Measurements from ENCODE around the gene ARMC3.
"Not testable (repeated sequence)": the region's sequence is repeated elsewhere in the genome, so short reads cannot be mapped to it uniquely, and the experiment has no call there.

Gene ARMC3

DNA sequence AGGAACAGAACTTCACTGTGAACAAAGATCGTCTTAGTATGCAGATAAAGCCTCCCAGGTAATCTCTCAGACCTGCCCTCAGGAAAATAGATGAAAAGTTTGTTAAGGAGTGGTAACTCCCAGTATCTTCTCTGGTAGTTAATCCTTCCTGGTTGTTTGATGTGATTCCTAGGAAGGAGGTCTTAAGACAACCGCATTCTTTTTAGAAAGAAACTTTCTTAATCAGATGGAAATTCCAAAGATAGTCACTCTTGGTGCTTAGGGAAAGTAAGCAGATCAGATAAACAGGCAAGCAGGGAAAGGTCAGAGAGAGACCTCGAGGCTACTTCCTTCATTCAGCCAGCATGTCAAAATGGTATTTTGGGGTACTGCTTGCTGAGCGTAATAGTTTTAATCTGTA is 30.5 kb upstream of the ARMC3 start:
- no peak for DNase-seq
- Histone ChIP-seq H3K9me3 (no peaks in the 10 kb centered on the region), H3K4me1 (no peaks in the 10 kb centered on the region; the same call in 1 of the 2 replicates), H3K4me3 (ENCODE audit: low read depth, low read length) (no peak overlapping the region), H3K27me3 (no peaks in the 10 kb centered on the region), H3K36me3 (no peaks in the 10 kb centered on the region)
- TF ChIP-seq, protein P1, sequence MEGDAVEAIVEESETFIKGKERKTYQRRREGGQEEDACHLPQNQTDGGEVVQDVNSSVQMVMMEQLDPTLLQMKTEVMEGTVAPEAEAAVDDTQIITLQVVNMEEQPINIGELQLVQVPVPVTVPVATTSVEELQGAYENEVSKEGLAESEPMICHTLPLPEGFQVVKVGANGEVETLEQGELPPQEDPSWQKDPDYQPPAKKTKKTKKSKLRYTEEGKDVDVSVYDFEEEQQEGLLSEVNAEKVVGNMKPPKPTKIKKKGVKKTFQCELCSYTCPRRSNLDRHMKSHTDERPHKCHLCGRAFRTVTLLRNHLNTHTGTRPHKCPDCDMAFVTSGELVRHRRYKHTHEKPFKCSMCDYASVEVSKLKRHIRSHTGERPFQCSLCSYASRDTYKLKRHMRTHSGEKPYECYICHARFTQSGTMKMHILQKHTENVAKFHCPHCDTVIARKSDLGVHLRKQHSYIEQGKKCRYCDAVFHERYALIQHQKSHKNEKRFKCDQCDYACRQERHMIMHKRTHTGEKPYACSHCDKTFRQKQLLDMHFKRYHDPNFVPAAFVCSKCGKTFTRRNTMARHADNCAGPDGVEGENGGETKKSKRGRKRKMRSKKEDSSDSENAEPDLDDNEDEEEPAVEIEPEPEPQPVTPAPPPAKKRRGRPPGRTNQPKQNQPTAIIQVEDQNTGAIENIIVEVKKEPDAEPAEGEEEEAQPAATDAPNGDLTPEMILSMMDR (IDR thresholded peaks at IDR 0.05; ENCODE audit: low read depth, low read length): no peak

- Histone ChIP-seq H3K27me3 (no peaks in the 10 kb centered on the region), H3K9me3 (no peaks in the 10 kb centered on the region), H3K36me3 (no peaks in the 10 kb centered on the region), H3K4me1 (no peaks in the 10 kb centered on the region; the same call in 1 of the 2 replicates), H3K4me3 (ENCODE audit: low read depth, low read length) (no peak overlapping the region)
- TF ChIP-seq, protein P1 (IDR thresholded peaks at IDR 0.05; ENCODE audit: low read depth, low read length): no peak
- DNase-seq: no peak
Observed at GRCh38 chr10:22899307-22899706, 28.5 kb upstream of the ARMC3 start.

DNA sequence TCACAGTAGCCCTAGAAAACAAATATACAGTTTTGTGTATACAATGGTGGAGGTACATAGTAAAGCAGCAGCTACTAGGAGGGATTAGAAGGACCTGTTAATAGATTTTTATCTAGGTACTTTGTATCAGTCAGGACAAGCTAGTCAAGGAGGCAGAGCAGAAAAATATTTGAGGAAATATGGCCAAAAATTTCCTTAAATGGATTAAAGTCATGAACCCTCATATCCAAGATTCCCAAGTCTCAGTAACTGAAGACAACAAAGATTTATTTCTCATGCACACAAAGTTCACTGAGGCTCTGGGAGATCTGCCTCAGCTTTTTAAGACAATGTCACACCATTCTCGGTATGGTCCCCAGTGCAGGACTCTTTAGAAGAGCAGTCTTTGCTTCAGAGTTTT is 28.1 kb upstream of the ARMC3 start:
- TF ChIP-seq, protein P1 (IDR thresholded peaks at IDR 0.05; ENCODE audit: low read depth, low read length): no peak
- Histone ChIP-seq H3K4me3 (ENCODE audit: low read depth, low read length) (no peak overlapping the region), H3K36me3 (no peaks in the 10 kb centered on the region), H3K4me1 (no peaks in the 10 kb centered on the region), H3K27me3 (no peaks in the 10 kb centered on the region), H3K9me3 (no peaks in the 10 kb centered on the region)
- no peak for DNase-seq

GRCh38 chr10:22900841-22901601 is 26.8 kb upstream of the ARMC3 start:
- H3K4me3 ChIP-seq (ENCODE audit: low read depth, low read length): no peak overlapping the region
- H3K36me3 ChIP-seq: no peaks in the 10 kb centered on the region
- no peak for DNase-seq
- H3K27me3 ChIP-seq: no peaks in the 10 kb centered on the region
- H3K4me1 ChIP-seq: no peaks in the 10 kb centered on the region
- TF ChIP-seq, protein P1 (IDR thresholded peaks at IDR 0.05; ENCODE audit: low read depth, low read length): no peak
- H3K9me3 ChIP-seq: no peaks in the 10 kb centered on the region

DNA sequence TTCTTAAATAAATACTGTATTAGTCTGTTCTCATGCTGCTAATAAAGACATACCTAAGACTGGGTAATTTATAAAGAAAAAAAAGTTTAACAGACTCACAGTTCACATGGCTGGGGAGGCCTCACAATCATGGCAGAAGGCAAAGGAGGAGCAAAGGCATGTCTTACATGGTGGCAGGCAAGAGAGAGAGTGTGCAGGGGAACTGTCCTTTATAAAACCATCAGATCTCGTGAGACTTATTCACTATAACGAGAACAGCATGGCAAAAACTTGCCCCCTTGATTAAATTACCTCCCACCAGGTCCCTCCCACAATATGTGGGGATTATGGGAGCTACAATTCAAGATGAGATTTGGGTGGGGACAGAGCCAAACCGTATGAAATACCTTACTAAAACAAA is 25.7 kb upstream of the ARMC3 start:
- not testable (repeated sequence) for H3K4me1 ChIP-seq; H3K27me3 ChIP-seq; H3K4me3 ChIP-seq (ENCODE audit: low read depth, low read length); H3K9me3 ChIP-seq; H3K36me3 ChIP-seq; DNase-seq

- no peak for DNase-seq
- no peaks in the 10 kb centered on the region for H3K36me3 ChIP-seq
Observed at GRCh38 chr10:22903694-22904093, 24.2 kb upstream of the ARMC3 start.

More at GRCh38 chr10:22903694-22904093, 24.2 kb upstream of the ARMC3 start:
- H3K27me3 ChIP-seq: no peaks in the 10 kb centered on the region
- H3K4me1 ChIP-seq: no peaks in the 10 kb centered on the region
- no peaks in the 10 kb centered on the region for H3K9me3 ChIP-seq
- no peak overlapping the region for H3K4me3 ChIP-seq (ENCODE audit: low read depth, low read length)
- TF ChIP-seq, protein P1 (IDR thresholded peaks at IDR 0.05; ENCODE audit: low read depth, low read length): no peak

All from BE2C (cell line).